Measurements from ENCODE around the gene NAMPT.

NAMPT gene

DNA sequence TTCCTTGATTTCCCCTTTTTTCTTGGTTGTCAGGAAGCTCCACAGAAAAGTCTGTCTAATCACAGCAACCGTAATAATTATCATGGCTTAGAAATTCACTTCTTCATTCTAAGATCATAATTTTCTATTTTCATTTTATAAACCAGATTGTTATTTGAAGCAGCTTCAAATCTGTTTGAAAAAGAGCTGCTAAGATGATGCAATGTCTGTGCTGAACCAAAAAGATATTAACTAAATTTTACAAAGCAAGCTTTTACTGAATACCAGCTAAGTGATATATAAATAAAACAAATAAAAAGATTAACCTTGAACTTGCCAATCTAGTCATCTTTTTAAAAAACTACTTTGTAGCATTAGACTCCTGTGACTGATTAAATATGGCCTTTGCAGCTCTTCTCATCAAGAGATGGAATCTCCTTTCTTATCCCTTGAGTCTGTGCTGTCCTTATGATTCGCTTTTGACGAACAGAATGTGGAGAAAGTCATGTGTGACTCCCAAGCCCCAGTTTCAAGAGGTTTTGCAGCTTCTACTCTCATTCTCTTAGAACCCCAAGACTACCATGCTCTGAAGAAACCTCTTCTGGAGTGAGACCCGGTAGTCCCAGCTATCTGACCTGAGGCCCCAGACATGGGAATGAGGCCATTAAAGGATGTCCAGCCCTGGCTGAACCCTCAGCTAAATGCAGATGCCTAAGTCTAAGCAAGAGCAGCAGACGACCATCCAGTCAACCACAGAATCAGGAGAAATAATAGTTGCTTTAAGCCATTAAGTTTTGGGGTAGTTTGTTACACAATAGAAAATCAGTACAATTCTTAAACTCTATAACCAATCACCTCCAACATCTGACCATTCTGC, 14.4 kb downstream of the NAMPT start:
- DNase-seq = no peak

DNA sequence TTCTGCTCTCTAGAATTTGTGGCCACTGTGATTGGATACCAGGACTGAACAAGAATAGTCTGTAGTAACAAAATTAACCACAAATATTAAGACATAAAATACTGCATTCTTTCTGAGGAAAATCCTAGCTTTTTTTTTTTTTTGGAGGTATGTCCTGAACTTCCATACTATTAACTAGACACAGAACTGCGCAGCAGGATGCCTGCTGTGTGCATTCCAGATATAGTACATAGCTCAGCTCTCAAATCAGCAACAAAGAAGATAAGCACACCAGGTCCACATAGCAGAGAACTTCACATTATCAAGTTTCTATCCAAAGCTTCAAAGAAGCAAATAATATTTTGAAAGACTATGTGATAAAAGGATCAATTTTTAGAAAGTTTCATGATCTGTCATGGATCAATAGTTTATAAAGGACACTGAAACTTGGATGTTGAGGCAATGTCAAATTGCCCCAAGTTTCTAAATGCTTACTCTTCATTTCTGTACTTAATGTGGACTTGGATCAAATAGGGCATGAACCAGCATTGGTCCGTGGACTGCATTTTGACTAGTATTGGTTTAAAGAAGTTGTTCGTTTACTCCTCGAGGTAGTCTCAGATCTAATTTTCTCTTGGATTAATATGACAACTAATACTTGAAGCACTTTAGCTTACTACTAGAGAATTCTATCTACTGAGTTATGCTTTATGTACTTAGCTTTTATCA, 15.4 kb downstream of the NAMPT start:
- DNase-seq = no peak

DNA sequence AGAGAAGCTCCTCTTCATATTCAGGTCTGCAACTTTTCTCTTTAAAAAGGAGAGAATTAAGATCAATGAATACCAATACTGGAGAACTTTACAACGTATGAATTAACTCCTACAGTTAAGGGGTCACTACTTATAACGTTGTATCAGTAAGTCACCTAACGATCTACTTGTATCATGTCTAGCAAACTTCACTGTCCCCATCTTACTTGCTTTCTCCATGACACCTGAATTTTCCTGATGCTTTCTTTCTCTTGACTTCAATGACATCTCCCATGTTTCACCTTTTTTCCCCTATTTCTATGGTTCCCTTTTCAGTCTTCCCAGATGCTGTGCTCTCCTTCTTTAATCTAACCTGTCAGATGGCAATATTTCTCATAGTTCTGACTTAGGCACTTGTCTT, 19.6 kb downstream of the NAMPT start:
- no peak for DNase-seq

DNA sequence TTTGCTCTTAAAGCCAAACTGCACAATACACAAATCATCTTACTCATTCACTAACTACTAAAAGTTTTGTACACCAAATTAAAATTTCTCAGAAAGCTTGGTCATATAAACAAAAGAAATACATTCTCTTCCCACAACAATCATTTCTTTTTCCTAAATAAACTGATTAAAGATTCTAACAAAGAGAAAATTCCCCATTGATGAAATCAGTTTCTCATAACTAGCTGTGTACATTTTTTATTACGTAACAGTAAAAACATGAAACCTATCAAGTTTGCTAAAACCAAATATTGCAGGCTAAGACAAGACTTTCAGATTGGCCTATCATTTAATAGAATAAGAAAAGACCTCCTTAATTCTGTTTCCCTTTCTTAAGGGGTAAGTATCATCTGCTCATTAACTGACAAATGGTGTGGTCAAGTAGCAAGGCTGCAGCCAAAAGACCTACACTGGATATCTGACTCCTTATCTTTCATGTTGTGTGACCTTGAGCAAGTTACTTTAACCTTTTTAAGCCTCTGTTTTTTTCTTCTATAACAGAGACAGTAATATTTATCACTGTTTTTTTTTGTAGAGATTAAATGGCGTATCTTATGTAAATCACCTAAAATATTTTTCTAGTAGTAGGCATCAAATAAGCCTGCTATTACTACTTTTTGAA, 22.4 kb downstream of the NAMPT start:
- DNase-seq = no peak

DNA sequence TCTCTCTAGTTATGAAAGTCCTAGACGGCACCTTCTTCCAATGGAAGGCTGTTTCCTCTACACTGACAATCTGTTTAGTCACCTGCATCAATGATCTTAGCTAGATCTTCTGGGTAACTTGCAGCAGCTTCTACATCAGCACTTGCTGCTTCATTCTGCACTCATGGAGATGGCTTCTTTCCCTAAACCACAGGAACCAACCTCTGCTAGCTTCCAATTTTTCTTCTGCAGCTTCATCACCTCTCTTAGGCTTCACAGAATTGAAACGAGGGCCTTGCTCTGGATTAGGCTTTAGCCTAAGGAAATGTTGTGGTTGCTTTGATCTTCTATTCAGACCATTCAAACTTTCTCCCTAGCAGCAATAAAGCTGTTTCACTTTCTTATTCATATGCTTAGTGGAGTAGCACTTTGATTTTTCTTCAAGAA, 24.6 kb downstream of the NAMPT start:
- DNase-seq = no peak

- DNase-seq = no peak
Measured at GRCh38 chr7:106258789-106259188, 26.0 kb downstream of the NAMPT start.

DNA sequence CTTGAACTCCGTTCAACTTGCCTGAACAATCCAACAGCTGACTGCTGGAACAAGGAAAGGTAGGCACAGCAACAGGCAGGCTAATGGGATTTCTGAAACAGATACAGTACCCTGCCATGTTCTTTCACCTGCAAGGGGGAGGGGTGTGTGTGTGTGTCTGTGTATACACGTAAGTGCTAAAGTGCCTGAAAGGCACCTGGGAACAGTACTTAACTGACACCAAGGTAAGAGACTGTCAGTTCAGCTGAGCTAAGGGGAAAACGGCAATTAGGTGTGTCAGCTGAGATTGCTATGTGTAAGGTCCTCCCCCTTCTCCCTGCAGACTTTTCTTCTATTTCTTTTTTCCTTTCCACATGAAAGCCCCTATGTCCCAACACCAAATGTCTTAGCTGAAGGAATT, 27.0 kb downstream of the NAMPT start:
- no peak for DNase-seq

DNA sequence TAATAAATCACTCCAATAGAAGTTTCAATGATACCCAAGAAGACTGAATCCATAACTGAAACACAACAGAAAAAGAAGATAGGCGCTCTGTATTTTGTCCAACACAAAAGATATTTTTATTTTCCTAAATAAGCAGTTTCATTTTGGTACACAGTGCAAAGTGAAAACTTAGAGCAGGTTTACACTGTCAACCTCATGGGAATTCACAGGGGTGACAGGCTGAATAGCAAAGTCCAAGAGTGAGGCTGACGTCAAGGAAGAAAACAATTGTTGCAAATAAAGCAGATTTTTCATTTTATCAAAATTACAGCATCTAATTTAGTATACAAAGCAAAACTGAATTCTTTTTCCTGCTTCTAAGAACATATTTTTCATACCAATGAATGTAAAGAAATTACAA, 28.6 kb downstream of the NAMPT start:
- DNase-seq = no peak

- DNase-seq = no peak
Measured at GRCh38 chr7:106255246-106255645, 29.5 kb downstream of the NAMPT start.

GRCh38 chr7:106254525-106255116, 30.2 kb downstream of the NAMPT start:
- DNase-seq = no peak

GRCh38 chr7:106252568-106252967, 32.2 kb downstream of the NAMPT start:
- DNase-seq = no peak

- DNase-seq = no peak
Measured at GRCh38 chr7:106249488-106249887, 35.3 kb downstream of the NAMPT start.

GRCh38 chr7:106248600-106248999, 36.2 kb downstream of the NAMPT start:
- no peak for DNase-seq

DNA sequence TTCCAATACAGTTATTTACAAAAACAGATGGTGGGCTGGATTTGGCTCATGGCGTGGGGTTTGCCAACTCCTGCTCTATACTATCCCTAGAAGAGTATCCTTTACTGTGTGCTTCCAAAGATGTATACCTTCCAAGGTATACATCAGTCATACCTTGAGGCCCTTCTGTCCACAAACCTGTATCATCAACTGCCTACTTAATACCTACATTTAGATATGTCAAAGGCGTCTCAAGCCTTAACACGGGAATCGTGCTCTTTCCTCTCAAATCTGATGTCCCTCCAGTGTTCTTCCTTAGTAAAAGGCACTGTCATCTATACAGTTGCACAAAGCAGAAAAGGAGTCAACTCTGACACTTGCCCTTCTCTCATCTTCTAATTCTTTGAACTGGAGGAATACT, 36.9 kb downstream of the NAMPT start:
- DNase-seq = no peak

- no peak for DNase-seq
Measured at GRCh38 chr7:106246902-106247711, 37.7 kb downstream of the NAMPT start.

DNA sequence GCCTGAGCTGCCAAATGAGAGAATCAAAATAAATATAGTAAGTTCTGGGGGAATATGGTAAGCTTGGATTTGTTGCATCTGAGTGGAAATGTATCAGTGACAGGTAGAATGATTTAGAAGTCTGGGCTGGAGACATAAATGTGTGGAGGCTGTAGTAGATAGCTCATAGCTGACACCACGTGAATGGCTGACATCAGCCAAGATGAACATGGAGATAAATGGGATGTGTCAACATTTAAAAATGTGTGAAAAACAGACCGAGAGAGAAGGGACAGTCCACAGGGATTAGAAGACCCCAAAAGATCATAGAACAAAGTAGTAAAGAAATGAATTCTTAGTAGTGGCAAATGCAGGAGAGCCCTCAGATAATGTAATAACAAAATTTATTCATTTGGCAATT, 40.9 kb downstream of the NAMPT start:
- DNase-seq = no peak

DNA sequence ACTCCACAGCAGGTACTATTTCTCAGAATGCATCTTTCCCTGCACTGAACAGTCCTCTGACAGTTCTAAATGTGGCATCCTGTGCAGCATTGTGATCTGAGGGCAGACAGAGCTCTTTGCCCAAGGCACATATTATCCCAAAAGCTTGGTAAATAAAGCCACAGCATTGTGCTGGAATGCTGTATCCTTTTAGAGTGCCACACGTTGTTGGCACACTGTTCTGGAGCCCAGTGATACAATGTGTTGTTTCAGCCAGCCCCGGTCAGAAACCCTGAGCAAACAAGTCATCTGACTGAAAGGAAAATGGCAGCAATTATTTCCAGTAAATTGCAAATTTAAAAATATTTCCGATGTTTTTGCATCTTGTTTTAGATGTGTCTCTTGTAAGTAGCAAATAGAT, 45.4 kb downstream of the NAMPT start:
- no peak for DNase-seq

- no peak for DNase-seq
Measured at GRCh38 chr7:106238830-106239229, 46.0 kb downstream of the NAMPT start.

DNA sequence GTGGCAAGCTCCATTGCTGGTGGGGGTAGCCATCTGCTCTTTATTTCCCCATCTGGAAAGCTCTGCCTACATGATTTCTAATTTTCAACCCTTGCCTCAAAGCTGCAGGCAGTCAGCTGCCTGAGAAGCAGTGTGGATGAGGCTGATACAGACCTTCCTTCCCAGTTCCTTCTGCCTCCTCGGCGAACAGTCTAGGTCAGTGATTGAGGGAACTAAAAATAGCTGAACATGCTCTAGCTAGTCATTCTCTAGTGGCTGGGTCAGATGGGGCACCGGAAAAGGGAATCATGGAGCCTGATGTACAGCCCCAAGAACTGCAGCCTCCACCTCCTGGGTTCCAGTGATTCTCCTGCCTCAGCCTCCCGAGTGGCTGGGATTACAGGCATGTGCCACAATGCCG, 48.7 kb downstream of the NAMPT start:
- no peak for DNase-seq

DNA sequence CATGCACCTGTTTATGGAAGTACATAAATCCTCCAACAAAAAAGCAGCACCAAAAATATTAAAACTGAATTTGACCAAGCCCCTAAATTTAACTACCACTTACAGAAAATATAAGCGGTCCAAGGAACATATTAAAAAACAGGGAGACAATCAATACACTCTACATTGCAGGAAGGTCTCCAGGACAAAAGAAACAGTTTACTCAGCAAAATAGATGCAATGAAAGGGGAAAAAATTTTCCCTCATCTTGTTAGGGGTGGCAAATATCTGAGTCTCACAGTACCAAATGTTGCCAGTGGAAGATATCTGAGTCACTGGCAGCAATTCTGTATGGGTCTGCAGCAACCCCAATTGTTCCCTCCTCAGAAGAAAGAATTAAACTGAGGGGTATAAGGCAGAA, 50.4 kb downstream of the NAMPT start:
- DNase-seq = no peak

DNA sequence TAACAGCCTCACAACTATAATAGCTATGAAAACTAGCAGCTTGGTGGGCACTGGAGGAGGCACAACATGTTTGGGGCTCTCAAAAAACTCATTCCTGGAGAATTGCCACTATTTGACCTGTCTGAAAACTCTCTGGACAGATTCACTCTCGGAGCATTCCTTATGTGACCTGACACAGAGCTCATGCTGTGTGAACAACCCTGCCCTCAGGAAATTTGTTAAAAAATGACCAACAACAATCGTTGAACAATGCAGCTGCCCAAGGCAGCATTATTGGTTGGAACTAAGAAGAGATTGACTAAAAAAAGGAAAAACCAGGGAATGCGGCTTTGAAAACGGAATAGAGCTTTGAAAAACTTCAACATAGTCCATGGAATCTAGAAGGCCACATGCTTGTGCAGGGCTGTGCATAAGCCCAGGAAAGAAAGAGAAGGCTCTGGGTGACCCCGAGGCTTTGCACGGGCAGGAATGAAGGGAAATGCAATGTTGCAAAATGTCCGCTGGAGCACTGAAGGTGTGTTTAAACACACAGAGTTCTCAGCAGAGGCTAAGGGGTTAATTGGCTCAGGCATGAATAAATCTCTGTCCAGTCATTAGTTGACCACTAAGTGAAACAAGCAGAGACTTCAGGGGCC, 52.8 kb downstream of the NAMPT start:
- no peak for DNase-seq

- DNase-seq = no peak
Measured at GRCh38 chr7:106225856-106226255, 58.9 kb downstream of the NAMPT start.

All from NCI-H2107 (cell line).